HFF-Myc (cell line): ENCODE data around the gene YWHAQ.

Experiments
- DNase-seq: peaks from one replicate; pipeline ENCODE4 v3.0.0-alpha.2; 2011; ENCODE audit warnings: low read depth; ENCODE audit errors: extremely low read depth
- H3K4me3 ChIP-seq: replicated peaks from 2 replicates; pipeline ENCODE4 v1.5.1; 2011; ENCODE audit warnings: low read depth, mild to moderate bottlenecking, control low read depth, low read length
- TF ChIP-seq, protein P1 (sequence below): IDR thresholded peaks from 2 replicates; pipeline ENCODE4 v1.5.1; 2012; ENCODE audit warnings: mild to moderate bottlenecking, low read depth, low read length, control low read depth; ENCODE audit errors: missing control alignments

YWHAQ gene

DNA sequence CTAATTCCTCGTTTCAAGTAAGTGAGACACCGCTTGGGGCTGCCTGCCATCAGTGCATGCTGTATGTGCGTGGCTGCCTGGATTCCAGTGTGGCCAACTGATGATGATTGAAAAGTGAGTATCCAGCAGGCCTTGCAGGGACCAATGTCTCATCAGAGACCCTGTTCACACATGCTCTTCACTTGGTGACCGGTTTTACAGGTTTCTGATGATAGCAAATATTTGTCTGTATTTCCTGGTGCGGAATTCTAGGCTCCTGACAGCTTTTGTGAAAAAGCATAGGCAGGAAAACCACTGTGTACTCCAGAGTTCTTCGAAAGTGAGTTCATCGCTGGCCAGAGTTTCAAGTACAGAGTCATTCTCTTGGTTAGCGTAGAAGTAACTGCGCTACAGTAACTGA, 13.8 kb upstream of the YWHAQ start:
- H3K4me3 ChIP-seq: no peak overlapping the region
- DNase-seq: no peak
- TF ChIP-seq, protein P1, sequence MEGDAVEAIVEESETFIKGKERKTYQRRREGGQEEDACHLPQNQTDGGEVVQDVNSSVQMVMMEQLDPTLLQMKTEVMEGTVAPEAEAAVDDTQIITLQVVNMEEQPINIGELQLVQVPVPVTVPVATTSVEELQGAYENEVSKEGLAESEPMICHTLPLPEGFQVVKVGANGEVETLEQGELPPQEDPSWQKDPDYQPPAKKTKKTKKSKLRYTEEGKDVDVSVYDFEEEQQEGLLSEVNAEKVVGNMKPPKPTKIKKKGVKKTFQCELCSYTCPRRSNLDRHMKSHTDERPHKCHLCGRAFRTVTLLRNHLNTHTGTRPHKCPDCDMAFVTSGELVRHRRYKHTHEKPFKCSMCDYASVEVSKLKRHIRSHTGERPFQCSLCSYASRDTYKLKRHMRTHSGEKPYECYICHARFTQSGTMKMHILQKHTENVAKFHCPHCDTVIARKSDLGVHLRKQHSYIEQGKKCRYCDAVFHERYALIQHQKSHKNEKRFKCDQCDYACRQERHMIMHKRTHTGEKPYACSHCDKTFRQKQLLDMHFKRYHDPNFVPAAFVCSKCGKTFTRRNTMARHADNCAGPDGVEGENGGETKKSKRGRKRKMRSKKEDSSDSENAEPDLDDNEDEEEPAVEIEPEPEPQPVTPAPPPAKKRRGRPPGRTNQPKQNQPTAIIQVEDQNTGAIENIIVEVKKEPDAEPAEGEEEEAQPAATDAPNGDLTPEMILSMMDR: no peak

DNA sequence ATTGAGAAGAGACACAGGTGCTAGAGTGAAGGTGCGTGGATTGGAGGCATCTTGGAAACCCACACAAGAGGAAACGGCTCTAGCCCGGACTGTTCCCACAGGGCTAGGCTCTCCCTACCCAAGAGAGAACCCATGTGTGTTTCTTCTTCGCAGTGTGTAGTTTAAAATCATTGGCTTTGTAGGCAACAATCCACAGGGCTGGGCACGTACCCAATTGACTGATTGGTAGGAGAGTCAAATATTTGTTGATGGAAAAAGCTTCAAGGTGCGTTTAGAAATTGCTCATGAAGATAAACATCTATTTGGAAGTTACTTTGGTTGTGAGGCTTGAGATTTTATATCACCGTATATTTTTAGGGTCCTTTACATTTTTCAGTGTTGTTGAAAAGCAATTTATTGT, 13.2 kb upstream of the YWHAQ start:
- TF ChIP-seq, protein P1: no peak
- no peak overlapping the region for H3K4me3 ChIP-seq
- DNase-seq: no peak

DNA sequence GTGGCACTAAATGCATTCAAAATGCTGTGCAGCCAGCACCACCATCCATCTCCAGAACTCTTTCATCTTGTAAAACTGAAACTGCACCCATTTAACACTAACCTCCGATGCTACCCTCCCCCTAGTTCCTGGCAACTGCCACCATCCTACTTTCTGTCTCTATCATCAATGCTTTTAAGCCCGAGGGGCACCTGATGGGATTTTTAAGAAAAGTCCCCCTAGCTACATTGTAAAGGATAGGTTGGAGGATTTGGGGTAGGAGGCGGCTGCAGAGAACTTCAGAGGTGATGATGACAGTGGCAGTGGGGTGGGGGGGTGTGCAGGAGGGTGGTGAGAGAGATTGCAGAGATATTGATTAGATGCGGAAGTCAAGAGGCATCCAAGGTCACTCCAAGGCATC, 10.8 kb upstream of the YWHAQ start:
- TF ChIP-seq, protein P1: no peak
- no peak for DNase-seq
- no peak overlapping the region for H3K4me3 ChIP-seq

- no peak overlapping the region for H3K4me3 ChIP-seq
- TF ChIP-seq, protein P1: no peak
- DNase-seq: no peak
Observed at GRCh38 chr2:9640403-9641104, 9.8 kb upstream of the YWHAQ start.

DNA sequence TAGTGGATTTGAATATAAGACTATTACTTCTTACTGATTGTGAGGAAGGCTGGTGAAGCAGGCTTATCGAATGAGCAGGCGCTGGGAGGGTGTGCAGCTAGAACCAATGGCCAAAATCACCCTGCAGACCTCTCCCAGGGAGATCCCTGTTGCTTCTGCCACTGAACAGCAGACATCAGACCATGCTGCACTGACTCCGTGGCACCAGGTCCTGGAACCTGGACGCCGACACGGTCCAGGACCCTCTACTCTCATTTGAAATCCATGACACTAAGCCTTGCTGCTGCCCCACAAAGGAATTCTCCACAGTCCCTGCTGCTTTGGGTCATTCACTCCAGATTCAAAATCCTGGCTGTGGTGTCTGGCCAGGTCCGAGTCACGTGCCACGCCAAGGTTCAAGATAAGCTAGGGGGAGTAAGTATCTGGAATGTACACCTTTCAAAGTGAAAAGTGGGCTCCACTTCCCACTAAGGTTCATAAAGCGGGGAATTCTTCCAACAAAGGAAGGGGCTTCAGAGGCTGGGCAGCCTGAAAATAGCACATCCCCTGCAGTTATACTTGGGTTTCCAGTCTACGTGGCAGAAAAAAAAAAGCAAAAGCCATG, 9.0 kb upstream of the YWHAQ start:
- TF ChIP-seq, protein P1: no peak
- DNase-seq: no peak
- H3K4me3 ChIP-seq: no peak overlapping the region

- DNase-seq: no peak
Observed at GRCh38 chr2:9639000-9639602, 8.3 kb upstream of the YWHAQ start.

More at GRCh38 chr2:9639000-9639602, 8.3 kb upstream of the YWHAQ start:
- H3K4me3 ChIP-seq: no peak overlapping the region
- TF ChIP-seq, protein P1: no peak
